Colon (tissue), 2 donors: ENCODE results near the gene APP.
A peak's percentile ranks its signal among the peaks of the same experiment; 100 is the strongest.

ENCODE experiments used
- FAIRE-seq: peaks from 2 replicates; lab custom pipeline; 2012; peaks lifted over from hg19 to GRCh38; lab: Jason Lieb, UNC
- donor health status: control.
- donor health status: control.

Gene APP

GRCh38 chr21:25863031-25863430 is 307.5 kb downstream of the APP start:
- no peak for FAIRE-seq

- no peak for FAIRE-seq
These were observed 308.0 kb downstream of the APP start for GRCh38 chr21:25862596-25862995.

GRCh38 chr21:25862112-25862511 is 308.5 kb downstream of the APP start:
- peak; percentile 36 for FAIRE-seq

GRCh38 chr21:25859235-25859929 is 311.2 kb downstream of the APP start:
- no peak for FAIRE-seq

GRCh38 chr21:25858325-25858724 is 312.2 kb downstream of the APP start:
- FAIRE-seq = no peak

- FAIRE-seq = no peak
These were observed 313.1 kb downstream of the APP start for GRCh38 chr21:25857308-25858074.

GRCh38 chr21:25855576-25855975 is 315.0 kb downstream of the APP start:
- no peak for FAIRE-seq

- FAIRE-seq = no peak
These were observed 320.3 kb downstream of the APP start for GRCh38 chr21:25850126-25850842.

- no peak for FAIRE-seq
These were observed 322.3 kb downstream of the APP start for GRCh38 chr21:25848309-25848708.

GRCh38 chr21:25845729-25846256 is 324.8 kb downstream of the APP start:
- FAIRE-seq = no peak

GRCh38 chr21:25842925-25843324 is 327.6 kb downstream of the APP start:
- no peak for FAIRE-seq

GRCh38 chr21:25838809-25839208 is 331.8 kb downstream of the APP start:
- FAIRE-seq = no peak

GRCh38 chr21:25837533-25838265 is 332.9 kb downstream of the APP start:
- FAIRE-seq = no peak

GRCh38 chr21:25836396-25836795 is 334.2 kb downstream of the APP start:
- no peak for FAIRE-seq

GRCh38 chr21:25834381-25834780 is 336.2 kb downstream of the APP start:
- FAIRE-seq = no peak

GRCh38 chr21:25831300-25831960 is 339.1 kb downstream of the APP start:
- no peak for FAIRE-seq
